ENCODE measurements around the gene CCR2.
"Not testable (repeated sequence)": the region's sequence is repeated elsewhere in the genome, so short reads cannot be mapped to it uniquely, and the experiment has no call there.

Gene CCR2

DNA sequence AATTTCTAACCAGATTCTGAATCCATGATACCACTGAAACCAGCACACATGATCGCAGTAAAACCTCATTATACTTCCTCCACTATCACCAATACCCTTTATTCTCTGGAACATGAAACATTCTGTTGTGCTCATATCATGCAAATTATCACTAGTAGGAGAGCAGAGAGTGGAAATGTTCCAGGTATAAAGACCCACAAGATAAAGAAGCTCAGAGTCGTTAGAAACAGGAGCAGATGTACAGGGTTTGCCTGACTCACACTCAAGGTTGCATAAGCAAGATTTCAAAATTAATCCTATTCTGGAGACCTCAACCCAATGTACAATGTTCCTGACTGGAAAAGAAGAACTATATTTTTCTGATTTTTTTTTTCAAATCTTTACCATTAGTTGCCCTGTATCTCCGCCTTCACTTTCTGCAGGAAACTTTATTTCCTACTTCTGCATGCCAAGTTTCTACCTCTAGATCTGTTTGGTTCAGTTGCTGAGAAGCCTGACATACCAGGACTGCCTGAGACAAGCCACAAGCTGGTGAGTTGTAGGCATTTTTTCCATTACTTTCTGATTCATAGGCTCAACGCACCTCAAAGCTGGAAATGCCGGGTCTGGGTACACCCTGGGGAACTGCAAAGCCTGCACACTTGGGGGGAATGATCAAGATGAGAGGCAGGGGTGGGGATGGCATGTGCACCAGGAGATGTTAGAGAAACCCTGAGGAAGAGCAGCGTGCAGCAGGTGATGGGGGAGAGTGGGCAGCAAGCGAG lies at the start of gene CCR2:
Gene CCR2, plus strand, starts transcription at position 465 of the 764 bp plus-strand sequence. CDS start 3,417 bp downstream, outside the sequence.
- Mint-ChIP-seq H3K4me3 (peak within 1 kb of the TSS; percentile 88), H3K27me3 (peaks cover 2% of the 10 kb centered on the region), H3K9me3 (peaks cover under 1% of the 10 kb centered on the region), H3K36me3 (peaks cover 4% of the 10 kb centered on the region), H3K4me1 (peaks cover 54% of the 10 kb centered on the region), H3K27ac (peak within 1 kb of the TSS; percentile 26)
- DNase-seq (ENCODE audit: low spot score in 2 of 2): no peak
- peak; percentile 43 for ATAC-seq (ENCODE audit: low read depth)

- Mint-ChIP-seq H3K36me3 (no peaks in the 10 kb centered on the region), H3K27me3 (no peaks in the 10 kb centered on the region), H3K4me1 (peaks cover 19% of the 10 kb centered on the region), H3K4me3 (no peak overlapping the region), H3K27ac (no peak overlapping the region), H3K9me3 (no peaks in the 10 kb centered on the region)
- ATAC-seq (ENCODE audit: low read depth) (no peak), DNase-seq (ENCODE audit: low spot score in 2 of 2) (no peak)
These were observed 49.2 kb upstream of the CCR2 start for GRCh38 chr3:46304739-46305138.

DNA sequence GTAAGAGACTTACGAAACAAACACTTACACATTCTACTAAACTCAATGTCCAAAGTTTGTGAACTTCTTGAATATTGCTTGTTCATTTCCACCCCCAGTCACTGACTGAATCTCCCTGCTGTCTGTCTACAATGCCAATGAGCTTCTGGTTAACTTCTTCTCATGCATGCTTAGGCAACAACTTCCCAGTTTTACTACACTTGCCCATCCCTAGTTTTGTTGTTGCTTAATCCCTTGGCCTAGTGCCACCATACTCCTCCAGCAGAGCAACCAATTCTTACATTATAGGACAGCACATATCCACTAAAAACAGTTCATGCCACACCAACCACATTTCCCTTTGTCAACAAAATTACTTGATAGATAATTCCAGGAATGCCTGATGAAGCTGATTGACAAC lies 40.9 kb upstream of the CCR2 start:
- ATAC-seq (ENCODE audit: low read depth): no peak
- H3K36me3 Mint-ChIP-seq: no peaks in the 10 kb centered on the region

DNA sequence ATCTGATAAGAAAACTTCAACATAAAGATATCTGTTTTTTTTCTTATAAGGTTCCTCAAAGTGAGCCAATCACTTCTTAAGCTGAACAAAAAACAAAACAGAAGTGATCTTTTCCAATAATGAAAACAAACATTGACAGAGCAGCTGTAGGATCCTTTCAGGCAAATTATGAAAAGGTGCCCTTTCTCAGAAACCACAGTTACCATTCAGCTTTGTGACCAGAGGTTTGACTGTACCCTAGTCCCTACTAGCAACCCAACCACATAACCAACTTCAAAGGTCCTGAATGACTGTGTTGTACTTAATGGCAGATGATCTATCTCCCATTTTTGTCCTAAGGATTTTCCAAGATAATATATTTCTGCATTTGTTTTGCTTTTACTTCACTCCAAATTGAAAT lies 39.4 kb upstream of the CCR2 start:
- Mint-ChIP-seq H3K27me3 (no peaks in the 10 kb centered on the region), H3K9me3 (no peaks in the 10 kb centered on the region), H3K4me3 (no peak overlapping the region), H3K4me1 (peaks cover 20% of the 10 kb centered on the region), H3K36me3 (no peaks in the 10 kb centered on the region), H3K27ac (no peak overlapping the region)
- ATAC-seq (ENCODE audit: low read depth) (peak; percentile 21), DNase-seq (ENCODE audit: low spot score in 2 of 2) (no peak)

More for the DNA sequence above, 40.9 kb upstream of the CCR2 start:
- Mint-ChIP-seq H3K9me3 (no peaks in the 10 kb centered on the region), H3K4me1 (peaks cover 18% of the 10 kb centered on the region), H3K4me3 (no peak overlapping the region), H3K27ac (no peak overlapping the region), H3K27me3 (no peaks in the 10 kb centered on the region)
- DNase-seq (ENCODE audit: low spot score in 2 of 2): no peak

DNA sequence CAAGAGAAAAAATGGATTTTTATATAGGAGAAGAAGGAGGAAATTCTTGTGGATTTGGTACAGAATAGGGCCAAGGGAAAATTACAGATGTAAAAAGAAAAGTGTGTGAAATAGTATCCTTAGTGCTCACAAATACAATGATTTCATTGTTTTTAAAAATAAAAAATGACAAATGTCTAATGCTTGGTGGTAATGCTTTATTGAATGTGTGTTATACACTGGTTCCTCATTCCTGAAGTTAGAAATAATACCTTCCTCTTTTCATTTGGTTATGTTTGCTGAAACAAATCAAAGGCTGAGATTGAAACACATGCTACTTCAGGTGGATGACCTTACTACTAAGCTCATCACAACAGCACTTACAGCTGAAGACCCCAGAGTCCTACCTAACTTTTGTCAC lies 37.7 kb upstream of the CCR2 start:
- no peaks in the 10 kb centered on the region for H3K36me3 Mint-ChIP-seq
- H3K27ac Mint-ChIP-seq: no peak overlapping the region
- H3K27me3 Mint-ChIP-seq: no peaks in the 10 kb centered on the region
- H3K9me3 Mint-ChIP-seq: no peaks in the 10 kb centered on the region
- no peak overlapping the region for H3K4me3 Mint-ChIP-seq
- H3K4me1 Mint-ChIP-seq: peaks cover 27% of the 10 kb centered on the region
- DNase-seq (ENCODE audit: low spot score in 2 of 2): no peak
- ATAC-seq (ENCODE audit: low read depth): peak; percentile 91

DNA sequence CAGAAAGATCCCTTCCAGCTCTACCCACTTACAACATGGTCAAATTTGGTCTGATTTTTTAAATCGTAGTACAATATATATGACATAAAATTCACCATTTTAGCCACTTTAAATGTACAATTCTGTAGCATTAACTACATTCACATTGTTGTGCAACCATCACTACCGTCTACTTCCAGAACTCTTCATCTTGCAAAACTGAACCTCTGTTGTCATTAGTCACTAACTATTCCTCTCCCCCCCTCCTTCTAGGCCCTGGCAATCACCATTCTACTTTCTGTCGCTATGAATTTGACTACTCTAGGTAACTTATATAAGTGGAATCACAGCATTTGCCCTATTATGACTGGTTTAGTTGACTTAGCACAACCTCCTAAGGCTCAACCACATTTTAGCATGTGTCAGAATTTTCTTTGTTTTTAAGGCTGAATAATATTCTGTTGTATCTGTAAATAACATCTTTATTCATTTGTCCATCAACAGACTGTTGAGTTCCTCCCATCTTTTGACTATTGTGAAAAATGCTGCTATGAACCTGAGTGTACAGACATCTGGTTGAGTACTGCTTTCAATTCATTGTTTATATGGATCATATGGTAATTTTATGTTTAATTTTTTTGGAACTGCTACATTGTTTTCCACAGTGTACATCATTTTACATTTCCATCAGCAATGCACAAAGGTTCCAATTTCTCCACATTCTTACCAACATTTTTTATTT lies 35.5 kb upstream of the CCR2 start:
- ATAC-seq (ENCODE audit: low read depth): no peak
- Mint-ChIP-seq H3K4me1 (peaks cover 38% of the 10 kb centered on the region), H3K27ac (no peak overlapping the region), H3K4me3 (no peak overlapping the region), H3K9me3 (no peaks in the 10 kb centered on the region), H3K36me3 (no peaks in the 10 kb centered on the region), H3K27me3 (no peaks in the 10 kb centered on the region)
- DNase-seq (ENCODE audit: low spot score in 2 of 2): no peak

- ATAC-seq (ENCODE audit: low read depth) (peak; percentile 93), DNase-seq (ENCODE audit: low spot score in 2 of 2) (peak in 1 of 2 donors; percentile 7)
- Mint-ChIP-seq H3K27me3 (no peaks in the 10 kb centered on the region), H3K9me3 (no peaks in the 10 kb centered on the region), H3K27ac (peak overlapping the region; percentile 12), H3K4me1 (peaks cover 30% of the 10 kb centered on the region), H3K4me3 (peak overlapping the region; percentile 11), H3K36me3 (no peaks in the 10 kb centered on the region)
These were observed 32.3 kb upstream of the CCR2 start for GRCh38 chr3:46321461-46322104.

DNA sequence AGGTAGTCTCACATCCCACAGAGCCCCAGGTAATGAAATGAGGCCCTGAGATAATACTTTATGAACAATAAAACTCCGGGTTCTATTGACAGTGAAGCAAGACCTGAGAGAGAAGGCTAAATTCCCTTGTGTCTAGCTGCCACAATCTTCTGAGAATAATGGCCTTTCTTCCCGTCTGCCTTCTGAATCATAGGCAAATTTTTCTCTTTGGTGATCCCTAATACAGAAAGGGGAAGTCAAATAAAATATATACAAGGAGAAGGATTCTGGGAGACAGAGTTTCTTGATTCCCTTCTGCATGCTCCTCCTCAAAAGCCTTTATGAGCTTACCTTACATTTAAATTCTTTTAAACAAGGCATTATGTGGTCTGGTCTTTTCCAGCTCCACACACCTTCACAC lies 29.9 kb upstream of the CCR2 start:
- Mint-ChIP-seq H3K9me3 (no peaks in the 10 kb centered on the region), H3K27me3 (no peaks in the 10 kb centered on the region), H3K4me3 (no peak overlapping the region), H3K4me1 (peaks cover 24% of the 10 kb centered on the region), H3K36me3 (no peaks in the 10 kb centered on the region), H3K27ac (no peak overlapping the region)
- DNase-seq (ENCODE audit: low spot score in 2 of 2): no peak
- ATAC-seq (ENCODE audit: low read depth): no peak

- no peaks in the 10 kb centered on the region for H3K9me3 Mint-ChIP-seq
- no peak overlapping the region for H3K27ac Mint-ChIP-seq
- DNase-seq (ENCODE audit: low spot score in 2 of 2) (no peak), ATAC-seq (ENCODE audit: low read depth) (no peak)
- H3K36me3 Mint-ChIP-seq: no peaks in the 10 kb centered on the region
- no peak overlapping the region for H3K4me3 Mint-ChIP-seq
- no peaks in the 10 kb centered on the region for H3K27me3 Mint-ChIP-seq
- peaks cover 19% of the 10 kb centered on the region for H3K4me1 Mint-ChIP-seq
These were observed 28.1 kb upstream of the CCR2 start for GRCh38 chr3:46325645-46326300.

- not testable (repeated sequence) for H3K4me3 Mint-ChIP-seq; DNase-seq (ENCODE audit: low spot score in 2 of 2); H3K27ac Mint-ChIP-seq; H3K4me1 Mint-ChIP-seq; H3K9me3 Mint-ChIP-seq; H3K27me3 Mint-ChIP-seq; H3K36me3 Mint-ChIP-seq; ATAC-seq (ENCODE audit: low read depth)
These were observed 23.2 kb upstream of the CCR2 start for GRCh38 chr3:46330676-46331075.

- ATAC-seq (ENCODE audit: low read depth) (no peak), DNase-seq (ENCODE audit: low spot score in 2 of 2) (no peak)
- H3K27me3 Mint-ChIP-seq: no peaks in the 10 kb centered on the region
- H3K9me3 Mint-ChIP-seq: peaks cover 7% of the 10 kb centered on the region
- no peak overlapping the region for H3K27ac Mint-ChIP-seq
- peaks cover 5% of the 10 kb centered on the region for H3K36me3 Mint-ChIP-seq
- H3K4me1 Mint-ChIP-seq: peaks cover 6% of the 10 kb centered on the region
- H3K4me3 Mint-ChIP-seq: no peak overlapping the region
These were observed 19.0 kb upstream of the CCR2 start for GRCh38 chr3:46334741-46335478.

DNA sequence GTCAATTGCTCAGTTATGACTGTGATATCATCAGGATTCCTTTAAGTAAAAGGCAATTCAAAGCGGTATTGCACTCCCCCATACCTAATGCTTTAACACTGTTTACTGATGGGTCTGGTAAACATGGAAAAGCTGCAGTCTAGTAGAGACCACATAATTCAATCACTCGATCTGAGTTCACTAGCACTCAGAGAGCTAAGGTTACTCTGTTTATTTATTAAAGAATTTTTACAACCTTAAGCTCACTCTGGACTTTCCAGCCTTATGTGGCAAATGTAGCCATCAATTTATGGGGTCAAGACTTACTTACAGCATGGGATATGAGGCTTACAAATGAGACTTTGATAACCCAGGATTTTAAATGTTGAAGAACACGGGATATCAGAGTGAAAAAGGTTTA lies 18.4 kb upstream of the CCR2 start:
- Mint-ChIP-seq H3K4me1 (peaks cover 6% of the 10 kb centered on the region), H3K27ac (no peak overlapping the region), H3K36me3 (peaks cover 5% of the 10 kb centered on the region), H3K27me3 (no peaks in the 10 kb centered on the region), H3K9me3 (peaks cover 9% of the 10 kb centered on the region), H3K4me3 (no peak overlapping the region)
- ATAC-seq (ENCODE audit: low read depth) (no peak), DNase-seq (ENCODE audit: low spot score in 2 of 2) (no peak)

DNA sequence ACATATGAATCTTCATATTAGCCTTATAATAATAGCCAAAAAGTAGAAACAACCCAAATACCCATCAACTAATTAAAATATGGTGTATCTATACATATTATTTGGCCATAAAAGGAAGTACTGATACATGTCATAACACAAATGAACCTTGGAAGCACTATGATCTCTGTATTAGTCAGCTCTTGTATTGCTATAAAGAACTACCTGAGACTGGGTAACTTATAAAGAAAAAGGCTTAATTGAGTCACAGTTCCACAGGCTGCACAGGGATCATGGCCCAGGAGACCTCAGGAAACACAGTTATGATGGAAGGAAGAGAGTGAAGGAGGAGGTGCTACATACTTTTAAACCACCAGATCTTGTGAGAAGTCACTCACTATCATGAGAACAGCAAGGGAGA lies 16.0 kb upstream of the CCR2 start:
- peaks cover 5% of the 10 kb centered on the region for H3K36me3 Mint-ChIP-seq
- H3K9me3 Mint-ChIP-seq: peaks cover 9% of the 10 kb centered on the region
- no peak for ATAC-seq (ENCODE audit: low read depth)
- no peaks in the 10 kb centered on the region for H3K4me1 Mint-ChIP-seq
- H3K4me3 Mint-ChIP-seq: no peak overlapping the region
- H3K27ac Mint-ChIP-seq: no peak overlapping the region
- DNase-seq (ENCODE audit: low spot score in 2 of 2): no peak
- no peaks in the 10 kb centered on the region for H3K27me3 Mint-ChIP-seq
